Hindlimb muscle (tissue), 1 donor: ENCODE data around the gene ENPP3. TPM values are rescaled to one million over a fixed set of nuclear protein-coding genes. Genes with fewer than 3 reads are reported as not detected.

Experiments
- DNase-seq: peaks from one replicate; pipeline ENCODE4 v3.0.0-alpha.2; 2013
- polyA plus RNA-seq: library from polyadenylated mRNA; unstranded; fragments of 120-200 nt; gene quantifications from one replicate; pipeline ENCODE4 v1.2.1, GENCODE V29; 2013; ENCODE audit not compliant: insufficient read length

ENPP3 gene
- polyA plus RNA-seq, 1 donor = 0.52 TPM

DNA sequence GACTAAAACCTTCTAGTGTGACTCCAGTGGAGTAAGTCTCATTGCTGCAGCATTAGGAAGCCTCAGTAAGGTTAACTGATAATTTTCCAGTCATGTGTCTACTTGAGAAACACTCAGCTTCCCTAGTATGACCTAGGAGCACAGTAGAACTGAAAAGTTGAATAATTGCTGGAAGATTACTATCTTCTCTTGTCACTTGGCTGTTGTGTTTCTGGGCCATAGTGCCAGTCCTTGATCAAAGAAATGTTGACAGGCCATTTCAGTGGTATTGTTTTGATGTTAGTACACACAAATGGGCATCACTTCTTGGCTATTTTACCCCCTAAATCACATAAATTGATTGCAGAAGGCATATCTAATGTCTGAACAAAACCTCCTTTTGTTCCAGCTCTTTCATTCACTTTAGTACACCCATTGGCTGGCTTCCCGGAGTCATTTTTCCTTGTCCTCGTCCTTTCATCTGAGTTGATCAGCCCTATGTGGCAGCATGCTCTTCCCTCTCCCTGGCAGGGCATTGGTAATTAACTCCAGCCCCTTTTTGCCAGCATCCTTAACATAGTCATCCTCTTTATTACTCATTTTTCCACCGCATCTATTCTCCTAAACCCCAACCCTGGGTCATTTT is 6.0 kb downstream of the ENPP3 start:
- no peak for DNase-seq

DNA sequence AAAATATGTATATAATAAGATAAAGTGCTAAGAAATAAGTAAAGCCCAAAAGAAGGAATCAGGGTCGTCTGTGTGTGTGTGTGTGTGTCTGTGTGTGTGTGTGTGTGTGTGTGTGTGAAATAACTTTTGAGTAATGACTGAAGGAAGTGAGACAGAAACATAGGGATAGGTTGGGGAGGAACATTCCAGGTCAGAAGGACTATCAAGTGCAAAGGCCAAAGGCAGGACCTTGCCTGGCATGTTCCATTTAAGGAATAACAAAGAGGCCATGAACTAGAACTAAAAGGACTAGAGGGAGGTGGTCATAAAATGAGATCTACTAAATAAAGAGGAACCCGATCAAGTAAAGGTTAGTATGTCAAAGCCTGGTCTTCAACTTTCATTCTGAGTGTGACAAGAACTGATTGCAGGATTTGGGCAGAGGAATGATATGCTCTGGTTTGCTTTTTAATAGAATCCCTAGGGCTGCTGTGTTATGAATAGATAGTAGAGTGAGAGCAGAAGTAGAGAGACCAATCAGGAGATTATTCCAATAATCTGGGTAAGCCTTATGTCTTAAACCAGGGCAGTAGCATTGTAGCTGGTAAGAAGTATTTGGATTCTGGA is 6.9 kb downstream of the ENPP3 start:
- DNase-seq = no peak

DNA sequence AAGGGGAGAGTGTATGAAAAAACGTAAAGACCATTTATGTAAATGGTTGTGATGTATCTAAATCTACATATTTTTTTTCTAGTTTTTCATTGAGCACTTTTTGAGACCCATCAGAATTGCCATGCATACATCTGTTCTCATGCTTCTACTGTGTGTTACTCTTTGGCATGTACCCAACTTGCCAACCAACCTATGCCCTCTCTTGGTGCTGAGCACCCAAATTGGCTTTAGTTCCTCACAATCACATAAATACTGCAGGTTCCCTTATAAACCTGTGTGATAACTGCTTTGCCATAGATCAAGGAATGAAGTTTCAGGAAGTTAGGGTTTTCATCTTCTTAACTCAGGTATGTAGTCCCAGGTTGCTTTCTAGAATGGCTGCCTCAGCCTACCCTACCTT is 7.8 kb downstream of the ENPP3 start:
- no peak for DNase-seq

GRCh38 chr6:131645846-131646245 is 8.7 kb downstream of the ENPP3 start:
- no peak for DNase-seq

GRCh38 chr6:131646249-131646670 is 9.2 kb downstream of the ENPP3 start:
- no peak for DNase-seq

DNA sequence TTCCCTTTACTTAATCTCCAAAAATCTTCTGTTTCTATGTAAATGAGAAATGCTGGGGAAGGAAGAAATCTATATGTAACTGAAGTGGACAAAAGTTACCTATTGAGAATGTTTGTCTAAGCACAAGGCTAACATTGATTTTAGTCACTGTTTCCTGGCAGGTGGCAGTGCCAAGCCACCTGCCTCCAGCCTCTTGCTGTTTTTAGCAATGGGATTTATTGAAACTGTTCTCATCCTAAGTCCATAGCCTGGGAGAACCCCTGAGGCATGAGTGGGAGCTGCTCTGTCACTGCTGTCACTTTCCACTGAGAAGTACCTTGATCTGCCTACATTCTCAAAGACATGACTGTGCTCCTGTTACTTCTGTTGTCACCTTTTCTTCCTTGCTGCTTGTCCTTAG is 14.7 kb downstream of the ENPP3 start:
- DNase-seq = no peak

DNA sequence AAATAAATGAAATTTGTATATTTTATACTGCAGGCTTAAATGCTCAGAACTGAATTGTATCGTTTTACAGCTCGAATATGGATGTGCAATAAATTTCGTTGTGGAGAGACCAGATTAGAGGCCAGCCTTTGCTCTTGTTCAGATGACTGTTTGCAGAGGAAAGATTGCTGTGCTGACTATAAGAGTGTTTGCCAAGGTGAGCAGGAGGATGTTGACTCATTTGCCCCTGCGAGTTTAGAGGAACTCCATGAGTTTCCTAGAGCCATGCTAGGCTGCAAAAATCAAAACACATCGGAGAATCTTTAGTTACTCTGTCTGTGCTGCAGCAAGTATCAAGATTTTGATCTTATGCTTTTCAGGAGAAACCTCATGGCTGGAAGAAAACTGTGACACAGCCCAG is 15.4 kb downstream of the ENPP3 start:
- DNase-seq = no peak

- no peak for DNase-seq
Observed at GRCh38 chr6:131654326-131654725, 17.2 kb downstream of the ENPP3 start.

DNA sequence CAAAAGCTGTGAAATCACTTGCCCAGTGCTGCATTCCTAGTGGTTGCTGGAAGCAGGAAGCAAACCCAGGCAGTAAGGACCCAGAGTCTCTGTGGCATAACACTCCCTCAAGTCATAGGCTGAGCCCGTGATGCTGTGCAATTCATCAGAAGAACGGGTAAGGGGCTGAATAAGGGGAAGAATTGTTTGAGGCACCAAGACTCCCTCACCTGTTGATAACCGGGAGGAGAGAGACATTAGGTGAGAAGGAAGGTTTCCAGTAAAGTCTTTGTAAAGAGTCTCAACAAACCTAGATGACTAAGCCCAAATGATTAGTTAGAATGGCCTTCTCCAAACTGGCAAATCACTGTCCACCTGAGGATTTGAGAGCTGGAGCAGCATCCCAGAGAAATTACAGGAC is 18.3 kb downstream of the ENPP3 start:
- DNase-seq = no peak

GRCh38 chr6:131655951-131656350 is 18.8 kb downstream of the ENPP3 start:
- no peak for DNase-seq

GRCh38 chr6:131656667-131657066 is 19.6 kb downstream of the ENPP3 start:
- DNase-seq = no peak

GRCh38 chr6:131657222-131657621 is 20.1 kb downstream of the ENPP3 start:
- no peak for DNase-seq

- DNase-seq = no peak
Observed at GRCh38 chr6:131657630-131658111, 20.6 kb downstream of the ENPP3 start.

DNA sequence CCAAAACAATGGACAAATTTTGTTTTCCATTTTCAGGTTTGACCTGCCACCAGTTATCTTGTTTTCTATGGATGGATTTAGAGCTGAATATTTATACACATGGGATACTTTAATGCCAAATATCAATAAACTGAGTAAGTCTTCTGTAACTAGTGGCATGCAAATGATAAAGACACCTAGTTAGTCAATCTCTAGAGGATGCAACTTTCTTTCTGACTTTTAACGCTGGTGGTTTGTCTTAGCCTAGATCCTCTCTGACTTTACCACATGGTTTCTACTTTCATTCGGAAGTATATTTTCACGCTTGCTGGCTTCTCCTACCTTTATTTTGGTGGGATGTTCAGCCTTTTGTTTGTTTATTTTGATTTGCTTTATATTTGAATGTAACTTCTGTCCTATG is 21.2 kb downstream of the ENPP3 start:
- DNase-seq = no peak

DNA sequence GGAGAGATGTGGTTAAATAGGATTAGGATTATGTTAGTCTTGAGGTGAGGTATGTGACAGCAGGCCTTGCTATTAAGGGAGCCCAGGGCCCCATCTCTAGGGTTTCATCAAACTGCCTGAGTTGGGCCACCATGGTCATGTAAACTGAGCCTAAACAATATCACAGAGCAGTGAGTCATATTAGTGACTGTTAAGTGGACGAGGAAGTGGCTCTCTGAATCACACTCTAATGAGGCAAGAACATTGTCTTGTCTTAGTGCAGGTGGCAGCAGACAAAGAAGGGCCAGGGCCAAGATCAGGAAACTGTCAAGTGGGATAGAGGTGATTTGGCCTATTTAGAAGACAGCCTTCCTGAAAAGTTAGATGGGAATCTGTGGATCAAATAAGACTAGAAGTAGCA is 23.1 kb downstream of the ENPP3 start:
- DNase-seq = no peak

DNA sequence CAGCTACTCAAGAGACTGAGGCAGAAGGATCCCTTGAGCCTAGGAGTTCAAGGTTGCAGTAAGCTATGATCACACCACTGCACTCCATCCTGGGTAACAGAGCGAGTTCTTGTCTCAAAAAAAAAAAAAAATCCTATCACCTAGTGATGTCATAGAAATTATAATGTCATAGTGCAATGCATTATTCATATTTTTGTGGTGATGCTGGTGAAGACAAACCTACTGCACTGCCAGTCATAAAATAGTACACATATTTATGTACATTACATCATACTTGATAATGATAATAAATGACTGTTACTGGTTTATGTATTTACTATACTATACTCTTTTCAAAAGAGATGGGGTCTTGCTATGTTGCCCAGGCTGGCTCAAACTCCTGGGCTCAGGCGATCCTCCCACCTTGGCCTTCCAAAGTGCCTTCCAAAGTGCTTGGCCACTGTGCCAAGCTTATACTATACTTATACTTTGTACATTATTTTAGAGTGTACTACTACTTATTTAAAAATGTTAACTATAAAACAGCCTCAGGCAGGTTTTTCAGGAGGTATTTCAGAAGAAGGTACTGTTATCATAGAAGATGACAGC is 26.6 kb downstream of the ENPP3 start:
- no peak for DNase-seq

DNA sequence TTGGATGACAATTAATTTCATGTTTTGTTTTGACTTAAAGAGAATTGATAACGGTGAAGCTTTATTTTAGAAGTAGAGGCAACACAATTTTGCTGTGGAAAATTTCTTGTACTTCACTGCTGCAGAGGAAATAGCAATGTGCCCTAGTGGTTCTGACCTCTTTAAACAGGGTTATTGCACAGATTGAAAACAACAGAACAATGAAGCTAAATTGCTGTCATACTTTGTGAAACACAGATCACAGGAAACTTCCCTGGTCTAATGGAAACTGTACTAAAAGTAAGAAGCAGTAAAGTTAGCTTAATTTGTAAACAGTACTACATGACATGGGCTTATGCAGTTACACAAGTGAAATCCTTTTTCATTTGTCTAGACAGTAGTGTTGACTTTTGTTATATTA is 32.8 kb downstream of the ENPP3 start:
- no peak for DNase-seq

GRCh38 chr6:131673184-131673583 is 36.1 kb downstream of the ENPP3 start:
- DNase-seq = no peak

DNA sequence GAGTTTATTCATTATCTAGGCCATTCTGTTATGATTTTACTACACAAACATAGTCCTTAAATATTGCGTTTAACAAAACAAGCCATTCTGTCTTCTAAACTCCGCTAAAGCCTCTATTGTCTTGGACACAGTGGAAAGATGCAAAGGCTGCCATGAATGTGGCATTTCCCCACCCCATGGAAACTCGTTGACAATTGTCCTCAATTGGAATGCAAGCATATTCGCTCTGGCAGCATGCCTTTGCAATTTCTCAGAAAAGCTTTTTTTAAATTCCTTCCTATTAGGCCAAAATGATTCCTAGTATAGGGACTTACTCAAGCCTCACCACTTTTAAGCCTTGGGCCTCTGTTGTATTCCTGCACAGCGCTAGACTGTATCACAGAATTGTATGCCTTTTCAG is 41.3 kb downstream of the ENPP3 start:
- DNase-seq = no peak

GRCh38 chr6:131680868-131681267 is 43.8 kb downstream of the ENPP3 start:
- no peak for DNase-seq

DNA sequence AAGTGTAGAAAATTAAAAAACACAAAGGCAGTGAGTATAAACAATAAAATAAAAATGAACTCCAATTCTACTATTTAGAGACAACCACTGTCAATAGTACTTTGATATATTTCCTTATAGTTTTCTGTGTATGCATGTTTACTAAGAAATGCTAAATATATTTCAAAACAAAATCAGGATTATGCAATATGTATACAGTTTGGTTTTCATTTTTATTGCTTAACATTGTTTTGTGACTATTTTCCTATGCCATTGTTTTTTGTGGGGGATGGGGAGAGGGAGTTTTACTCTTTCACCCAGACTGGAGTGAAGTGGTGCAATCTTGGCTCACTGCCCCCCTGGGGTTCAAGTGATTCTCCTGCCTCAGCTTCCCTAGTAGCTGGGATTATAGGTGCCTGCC is 44.5 kb downstream of the ENPP3 start:
- DNase-seq = no peak

DNA sequence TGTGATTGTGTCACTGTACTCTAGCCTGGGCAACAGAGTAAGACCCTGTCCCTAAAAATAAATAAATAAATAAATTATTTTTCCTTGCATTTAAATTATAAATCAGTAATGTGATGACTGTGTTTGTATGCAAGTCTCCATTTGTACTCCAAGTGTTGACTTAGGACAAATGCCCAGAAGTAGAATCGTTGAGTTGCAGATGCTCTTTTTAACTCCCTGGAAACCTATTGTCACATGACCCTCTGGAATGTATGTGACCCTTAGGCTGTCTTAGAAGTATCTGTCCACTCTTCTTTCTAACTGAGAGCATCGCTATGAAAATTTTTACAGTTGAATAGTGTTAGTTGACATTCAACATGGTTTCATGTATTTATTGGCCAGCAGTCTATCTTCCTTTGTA is 45.3 kb downstream of the ENPP3 start:
- no peak for DNase-seq

- no peak for DNase-seq
Observed at GRCh38 chr6:131683479-131683878, 46.4 kb downstream of the ENPP3 start.

- DNase-seq = no peak
Observed at GRCh38 chr6:131685266-131685780, 48.2 kb downstream of the ENPP3 start.
